Activated naive CD4-positive, alpha-beta T cell treated with anti-CD3 and anti-CD28 coated beads for 36 hours (primary cell): ENCODE results near the gene HK1. TPM values are rescaled to one million over a fixed set of nuclear protein-coding genes. Genes with fewer than 3 reads are reported as not detected.

Experiments
- CTCF ChIA-PET: fragments of 350-600 bp; sonication (Branson Sonifier 250); formaldehyde crosslinking; loops from one replicate; lab custom pipeline; 2021; ENCODE audit warnings: antibody characterized with exemption; lab: Charles Lee
- DNase-seq: peaks from one replicate; pipeline ENCODE4 v3.0.0-alpha.2; 2020
- H3K27ac Mint-ChIP-seq: one replicate; pipeline ENCODE4 v1.8.0; 2021; ENCODE audit warnings: mild to moderate bottlenecking, mixed read lengths
- H3K27me3 Mint-ChIP-seq: one replicate; pipeline ENCODE4 v1.8.0; 2021; ENCODE audit warnings: low read depth, mixed read lengths
- H3K36me3 Mint-ChIP-seq: one replicate; pipeline ENCODE4 v1.8.0; 2021; ENCODE audit warnings: low read depth, mixed read lengths
- H3K4me1 Mint-ChIP-seq: one replicate; pipeline ENCODE4 v1.8.0; 2021; ENCODE audit warnings: low read depth, mixed read lengths
- H3K4me3 Mint-ChIP-seq: one replicate; pipeline ENCODE4 v1.8.0; 2021; ENCODE audit warnings: mild to moderate bottlenecking, moderate library complexity, mixed read lengths
- H3K9me3 Mint-ChIP-seq: one replicate; pipeline ENCODE4 v1.8.0; 2021; ENCODE audit warnings: mixed read lengths
- intact Hi-C: fragments of 100-400 bp; cut with micrococcal nuclease; formaldehyde crosslinking; loops from one replicate; pipeline ENCODE4 v1.15.1; 2023
- total RNA-seq, 2 experiments: library from RNA; stranded (reverse); gene quantifications; one replicate each; pipeline ENCODE4 v1.2.3, GENCODE V29; 2021

HK1 gene
- total RNA-seq, 2 experiments from 2014 or later, result 172 to 179 TPM

- CTCF ChIA-PET, result no interaction called here
- H3K4me1 Mint-ChIP-seq, result peaks cover 25% of the 10 kb centered on the region
- intact Hi-C loops, result loop anchor here (5.0 kb wide), 2 partner anchors 42 to 77 kb away; no protein-coding TSS in a partner anchor
Measured at GRCh38 chr10:69315610-69316312, 37.5 kb downstream of the HK1 start.

GRCh38 chr10:69316313-69317059 lies 38.2 kb downstream of the HK1 start:
- Mint-ChIP-seq H3K4me3 (no peak overlapping the region), H3K4me1 (peaks cover 32% of the 10 kb centered on the region), H3K27me3 (no peaks in the 10 kb centered on the region), H3K9me3 (no peaks in the 10 kb centered on the region), H3K27ac (no peak overlapping the region), H3K36me3 (peaks cover 13% of the 10 kb centered on the region)
- CTCF ChIA-PET, result no interaction called here
- intact Hi-C loops, result loop anchor here (5.0 kb wide), 2 partner anchors 41 to 76 kb away; no protein-coding TSS in a partner anchor
- DNase-seq, result no peak

More at GRCh38 chr10:69315610-69316312, 37.5 kb downstream of the HK1 start:
- no peak for DNase-seq
- no peak overlapping the region for H3K4me3 Mint-ChIP-seq
- H3K9me3 Mint-ChIP-seq, result no peaks in the 10 kb centered on the region
- H3K36me3 Mint-ChIP-seq, result peaks cover 12% of the 10 kb centered on the region
- no peak overlapping the region for H3K27ac Mint-ChIP-seq
- H3K27me3 Mint-ChIP-seq, result no peaks in the 10 kb centered on the region

GRCh38 chr10:69317175-69317604 lies 38.9 kb downstream of the HK1 start:
- H3K27me3 Mint-ChIP-seq, result no peaks in the 10 kb centered on the region
- H3K9me3 Mint-ChIP-seq, result no peaks in the 10 kb centered on the region
- peak overlapping the region; percentile 98 for H3K4me3 Mint-ChIP-seq
- intact Hi-C loops, result loop anchor here (5.0 kb wide), 2 partner anchors 40 to 75 kb away; no protein-coding TSS in a partner anchor
- peaks cover 39% of the 10 kb centered on the region for H3K4me1 Mint-ChIP-seq
- H3K36me3 Mint-ChIP-seq, result peaks cover 13% of the 10 kb centered on the region
- no peak for DNase-seq
- CTCF ChIA-PET, result interaction anchor here (1.0 to 1.1 kb wide), 2 partner anchors 36 to 90 kb away, joined by 3 to 5 read pairs; no protein-coding TSS in a partner anchor
- H3K27ac Mint-ChIP-seq, result no peak overlapping the region

GRCh38 chr10:69317626-69318105 lies 39.4 kb downstream of the HK1 start:
- DNase-seq, result no peak
- Mint-ChIP-seq H3K36me3 (peaks cover 13% of the 10 kb centered on the region), H3K9me3 (no peaks in the 10 kb centered on the region), H3K27me3 (no peaks in the 10 kb centered on the region), H3K4me1 (peaks cover 41% of the 10 kb centered on the region), H3K27ac (no peak overlapping the region), H3K4me3 (peak overlapping the region; percentile 98)
- intact Hi-C loops, result loop anchor here (1.0 to 5.0 kb wide), 9 partner anchors 40 to 361 kb away; partner anchors contain the start of genes DDX21 and KIFBP
- CTCF ChIA-PET, result interaction anchor here (0.6 to 1.1 kb wide), 5 partner anchors 21 to 134 kb away, joined by 3 to 5 read pairs (median 4); no protein-coding TSS in a partner anchor

DNA sequence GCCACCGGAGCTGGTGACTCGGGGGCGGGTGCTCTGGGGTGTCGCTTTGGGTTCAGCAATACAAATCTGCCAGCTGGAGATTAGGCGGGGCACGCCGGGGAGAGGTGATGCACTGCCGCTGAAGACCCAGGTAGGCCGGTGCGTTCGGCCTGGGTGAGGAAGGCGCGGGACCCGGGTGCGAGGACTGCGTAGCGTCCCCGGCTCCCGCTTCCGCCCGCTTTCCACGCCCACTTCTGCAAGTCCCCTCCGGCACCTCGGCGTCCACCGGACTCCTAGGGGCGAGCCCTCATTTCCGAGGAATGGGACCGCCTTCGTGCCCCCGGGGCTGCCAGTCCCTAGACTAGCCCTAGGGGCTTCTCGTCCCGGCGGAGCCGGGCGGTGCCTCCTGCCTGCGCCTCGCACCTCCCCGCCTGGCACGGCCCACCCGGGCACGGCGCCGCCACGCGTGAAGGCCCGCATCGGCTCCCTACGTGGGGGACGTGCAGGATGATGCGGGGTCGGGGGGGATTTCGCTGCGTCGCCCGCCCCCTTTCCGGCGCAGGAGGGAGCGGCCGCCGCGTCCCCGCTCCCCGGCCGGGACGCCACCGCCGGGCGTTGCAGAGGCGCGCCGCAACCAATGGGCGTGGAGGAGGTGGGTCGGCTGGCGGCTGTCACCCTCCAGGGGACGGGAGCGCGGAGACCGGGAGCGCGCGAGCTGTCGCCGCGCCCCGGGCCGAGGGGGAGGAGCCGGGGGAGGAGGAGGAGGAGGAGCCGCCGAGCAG lies 40.0 kb downstream of the HK1 start:
- H3K9me3 Mint-ChIP-seq, result no peaks in the 10 kb centered on the region
- H3K4me3 Mint-ChIP-seq, result peak overlapping the region; percentile 98
- H3K27ac Mint-ChIP-seq, result peak overlapping the region; percentile 93
- intact Hi-C loops, result loop anchor here (1.0 to 5.0 kb wide), 9 partner anchors 39 to 362 kb away; partner anchors contain the start of genes DDX21 and KIFBP
- H3K4me1 Mint-ChIP-seq, result peaks cover 46% of the 10 kb centered on the region
- peaks cover 13% of the 10 kb centered on the region for H3K36me3 Mint-ChIP-seq
- CTCF ChIA-PET, result interaction anchor here (0.6 to 1.4 kb wide), 8 partner anchors 22 to 184 kb away, joined by 3 to 5 read pairs (median 3); no protein-coding TSS in a partner anchor
- no peaks in the 10 kb centered on the region for H3K27me3 Mint-ChIP-seq
- peak; percentile 93 for DNase-seq

DNA sequence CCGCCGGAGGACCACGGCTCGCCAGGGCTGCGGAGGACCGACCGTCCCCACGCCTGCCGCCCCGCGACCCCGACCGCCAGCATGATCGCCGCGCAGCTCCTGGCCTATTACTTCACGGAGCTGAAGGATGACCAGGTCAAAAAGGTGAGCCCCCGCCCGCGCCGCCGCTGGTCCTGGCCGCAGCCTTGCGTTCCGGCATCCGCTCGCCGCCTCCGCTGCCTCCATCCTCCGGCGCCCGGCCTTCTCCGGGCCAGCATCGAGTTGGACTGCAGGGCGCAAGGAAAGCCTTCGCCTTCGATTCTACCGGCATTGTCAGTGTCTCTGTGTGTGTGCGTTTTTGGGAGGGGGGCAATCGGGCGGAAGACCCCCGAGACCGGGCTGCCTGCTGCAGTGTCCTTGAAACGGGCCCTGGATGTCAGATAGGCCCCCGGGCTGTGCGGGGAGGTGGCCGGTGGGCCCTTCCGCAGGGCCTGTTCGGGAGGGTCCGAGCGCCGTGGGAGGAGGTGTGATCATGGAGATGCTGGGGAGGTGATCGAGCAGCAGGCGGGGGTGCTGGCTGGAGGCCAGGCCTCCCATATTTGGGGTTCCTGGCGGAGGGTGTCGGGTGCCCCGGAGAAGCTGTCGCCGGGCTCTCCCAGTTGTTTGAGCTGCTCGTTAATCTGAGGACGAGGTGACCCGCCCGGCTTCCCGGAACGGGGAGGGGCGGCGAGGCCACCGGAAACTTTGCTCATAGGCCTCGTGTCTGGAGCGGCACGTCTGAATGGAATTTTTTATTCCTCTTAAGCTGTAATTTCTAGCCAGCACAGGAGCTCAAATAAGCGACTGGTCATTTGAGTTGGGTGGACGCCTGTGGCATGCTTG lies 40.8 kb downstream of the HK1 start:
- peaks cover 53% of the 10 kb centered on the region for H3K4me1 Mint-ChIP-seq
- H3K36me3 Mint-ChIP-seq, result peaks cover 13% of the 10 kb centered on the region
- DNase-seq, result peak; percentile 87
- H3K4me3 Mint-ChIP-seq, result peak overlapping the region; percentile 98
- H3K27me3 Mint-ChIP-seq, result no peaks in the 10 kb centered on the region
- H3K27ac Mint-ChIP-seq, result peak overlapping the region; percentile 93
- CTCF ChIA-PET, result interaction anchor here (0.6 to 1.4 kb wide), 6 partner anchors 9 to 188 kb away, joined by 3 to 5 read pairs (median 3); no protein-coding TSS in a partner anchor
- intact Hi-C loops, result loop anchor here (1.0 to 5.0 kb wide), 10 partner anchors 9 to 363 kb away; partner anchors contain the start of genes DDX21 and KIFBP
- no peaks in the 10 kb centered on the region for H3K9me3 Mint-ChIP-seq

DNA sequence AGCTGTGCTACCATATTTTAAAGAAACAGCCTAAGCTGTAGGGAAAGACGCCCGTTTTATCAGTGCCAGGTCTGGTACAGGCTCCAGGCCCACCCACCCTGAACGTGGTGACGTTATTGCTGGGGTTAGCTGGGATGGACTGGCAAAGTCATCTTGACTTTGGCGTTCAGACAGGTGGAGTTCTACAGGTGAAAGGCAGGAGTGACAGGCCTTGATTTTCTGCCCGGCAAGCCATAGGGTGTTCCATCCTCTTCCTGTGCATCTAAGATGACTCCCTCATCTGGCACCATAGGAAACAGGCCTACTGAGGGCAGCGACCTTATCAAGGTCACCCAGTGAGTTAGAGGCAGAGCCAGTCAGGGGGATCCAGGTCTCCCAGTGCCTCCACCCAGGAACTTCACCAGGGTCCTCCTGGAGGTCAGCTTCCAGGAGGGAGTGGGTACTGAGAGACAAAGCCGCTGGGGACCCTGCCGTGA lies 41.6 kb downstream of the HK1 start:
- H3K9me3 Mint-ChIP-seq, result no peaks in the 10 kb centered on the region
- no peaks in the 10 kb centered on the region for H3K27me3 Mint-ChIP-seq
- peak overlapping the region; percentile 93 for H3K27ac Mint-ChIP-seq
- H3K4me3 Mint-ChIP-seq, result peak overlapping the region; percentile 98
- intact Hi-C loops, result loop anchor here (1.0 to 5.0 kb wide), 7 partner anchors 8 to 331 kb away; partner anchors contain the start of gene KIFBP
- peaks cover 59% of the 10 kb centered on the region for H3K4me1 Mint-ChIP-seq
- CTCF ChIA-PET, result interaction anchor here (0.6 to 1.4 kb wide), 7 partner anchors 8 to 469 kb away, joined by 3 to 5 read pairs (median 3); no protein-coding TSS in a partner anchor
- DNase-seq, result peak; percentile 31
- H3K36me3 Mint-ChIP-seq, result peaks cover 15% of the 10 kb centered on the region

GRCh38 chr10:69320521-69320920 lies 42.2 kb downstream of the HK1 start:
- peak overlapping the region; percentile 93 for H3K27ac Mint-ChIP-seq
- DNase-seq, result no peak
- no peaks in the 10 kb centered on the region for H3K27me3 Mint-ChIP-seq
- CTCF ChIA-PET, result interaction anchor here (0.6 to 1.4 kb wide), 3 partner anchors 17 to 469 kb away, joined by 3 to 4 read pairs (median 4); no protein-coding TSS in a partner anchor
- H3K4me1 Mint-ChIP-seq, result peaks cover 62% of the 10 kb centered on the region
- peaks cover 15% of the 10 kb centered on the region for H3K36me3 Mint-ChIP-seq
- intact Hi-C loops, result no loop called here
- no peaks in the 10 kb centered on the region for H3K9me3 Mint-ChIP-seq
- H3K4me3 Mint-ChIP-seq, result peak overlapping the region; percentile 98

- no peaks in the 10 kb centered on the region for H3K27me3 Mint-ChIP-seq
- CTCF ChIA-PET, result interaction anchor here (1.3 to 1.4 kb wide), 2 partner anchors 18 to 87 kb away, joined by 3 to 4 read pairs; no protein-coding TSS in a partner anchor
- H3K4me3 Mint-ChIP-seq, result peak overlapping the region; percentile 98
- no peak for DNase-seq
- peaks cover 15% of the 10 kb centered on the region for H3K36me3 Mint-ChIP-seq
- H3K27ac Mint-ChIP-seq, result peak overlapping the region; percentile 93
- no peaks in the 10 kb centered on the region for H3K9me3 Mint-ChIP-seq
- H3K4me1 Mint-ChIP-seq, result peaks cover 62% of the 10 kb centered on the region
- intact Hi-C loops, result no loop called here
Measured at GRCh38 chr10:69321039-69321715, 42.9 kb downstream of the HK1 start.

DNA sequence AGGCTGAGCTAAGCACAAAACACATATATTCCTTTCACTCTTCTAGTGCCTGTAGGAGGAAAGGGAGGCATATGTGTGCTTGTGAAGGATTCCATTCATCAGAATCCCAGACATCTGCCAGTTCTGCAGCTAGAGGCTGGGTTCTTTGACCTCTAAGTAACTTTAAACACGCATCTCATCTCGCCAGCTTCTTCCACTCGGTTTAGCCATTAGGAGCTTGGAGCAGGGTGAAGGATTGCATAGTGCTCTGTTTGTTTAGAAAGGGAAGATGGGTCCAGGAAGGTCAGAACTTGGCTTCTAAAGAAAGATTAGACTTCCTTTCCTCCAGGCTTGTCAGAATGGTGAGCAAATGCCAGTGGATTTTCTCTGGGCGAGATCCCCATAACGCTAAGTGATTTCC lies 43.6 kb downstream of the HK1 start:
- CTCF ChIA-PET, result interaction anchor here (1.3 kb wide), 1 partner anchor 18 kb away, joined by 4 read pairs; no protein-coding TSS in a partner anchor
- H3K36me3 Mint-ChIP-seq, result peaks cover 15% of the 10 kb centered on the region
- intact Hi-C loops, result no loop called here
- DNase-seq, result no peak
- no peak overlapping the region for H3K4me3 Mint-ChIP-seq
- no peaks in the 10 kb centered on the region for H3K27me3 Mint-ChIP-seq
- peaks cover 64% of the 10 kb centered on the region for H3K4me1 Mint-ChIP-seq
- no peak overlapping the region for H3K27ac Mint-ChIP-seq
- no peaks in the 10 kb centered on the region for H3K9me3 Mint-ChIP-seq
